Loucy (cell line): Measurements from ENCODE around the gene NIPAL3.

Experiments
- EZH2phosphoT487 ChIP-seq: fragments of 200-600 bp; IDR thresholded peaks from 2 replicates; pipeline ENCODE4 v1.6.1; 2018; ENCODE audit warnings: antibody characterized with exemption, mild to moderate bottlenecking, moderate library complexity, borderline replicate concordance
- TF ChIP-seq, protein P1 (sequence below): fragments of 200-600 bp; sonication (generic); conservative IDR thresholded peaks from 2 replicates; pipeline ENCODE4 v1.5.1; 2014; ENCODE audit warnings: mild to moderate bottlenecking, antibody characterized with exemption, low read length

DNA sequence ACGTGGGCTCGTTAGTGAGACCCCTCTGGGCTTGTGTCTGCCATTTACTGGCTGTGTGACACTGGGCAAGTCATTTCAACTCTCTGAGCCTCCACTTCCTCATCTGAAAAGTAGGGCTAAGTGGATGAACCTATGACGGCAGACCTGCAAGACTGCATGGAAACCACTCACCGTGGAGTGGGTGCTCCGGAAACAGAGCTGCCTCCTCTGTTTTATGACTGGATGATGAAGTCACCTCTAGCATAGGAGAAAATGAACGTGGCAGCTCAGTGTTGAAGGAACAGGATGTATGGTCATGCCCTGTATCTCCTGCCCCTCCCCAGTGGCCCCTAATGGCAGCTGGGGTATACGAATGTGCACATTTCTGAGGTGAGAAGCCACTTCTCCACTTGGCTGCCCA lies 42.6 kb upstream of the NIPAL3 start:
- TF ChIP-seq, protein P1, sequence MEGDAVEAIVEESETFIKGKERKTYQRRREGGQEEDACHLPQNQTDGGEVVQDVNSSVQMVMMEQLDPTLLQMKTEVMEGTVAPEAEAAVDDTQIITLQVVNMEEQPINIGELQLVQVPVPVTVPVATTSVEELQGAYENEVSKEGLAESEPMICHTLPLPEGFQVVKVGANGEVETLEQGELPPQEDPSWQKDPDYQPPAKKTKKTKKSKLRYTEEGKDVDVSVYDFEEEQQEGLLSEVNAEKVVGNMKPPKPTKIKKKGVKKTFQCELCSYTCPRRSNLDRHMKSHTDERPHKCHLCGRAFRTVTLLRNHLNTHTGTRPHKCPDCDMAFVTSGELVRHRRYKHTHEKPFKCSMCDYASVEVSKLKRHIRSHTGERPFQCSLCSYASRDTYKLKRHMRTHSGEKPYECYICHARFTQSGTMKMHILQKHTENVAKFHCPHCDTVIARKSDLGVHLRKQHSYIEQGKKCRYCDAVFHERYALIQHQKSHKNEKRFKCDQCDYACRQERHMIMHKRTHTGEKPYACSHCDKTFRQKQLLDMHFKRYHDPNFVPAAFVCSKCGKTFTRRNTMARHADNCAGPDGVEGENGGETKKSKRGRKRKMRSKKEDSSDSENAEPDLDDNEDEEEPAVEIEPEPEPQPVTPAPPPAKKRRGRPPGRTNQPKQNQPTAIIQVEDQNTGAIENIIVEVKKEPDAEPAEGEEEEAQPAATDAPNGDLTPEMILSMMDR: no peak
- TF ChIP-seq EZH2phosphoT487: no peak
